ENCODE data around the gene HEXIM2. TPM values are rescaled to one million over a fixed set of nuclear protein-coding genes. Genes with fewer than 3 reads are reported as not detected.
A peak's percentile ranks its signal among the peaks of the same experiment; 100 is the strongest.

HEXIM2 gene
- total RNA-seq (ENCODE audit: unreplicated experiment): 13.0 TPM
- long read RNA-seq, partial matches to known transcripts: 2 of 10 reads
- long read RNA-seq, other reads (novel, unspliced or antisense): 1 of 10 reads

- TF ChIP-seq CTCF (IDR thresholded peaks at IDR 0.05; ENCODE audit: unreplicated experiment): no peak
- H3K27me3 Mint-ChIP-seq (ENCODE audit: unreplicated experiment): peaks cover 9% of the 10 kb centered on the region
- peak within 1 kb of the TSS; percentile 99 for H3K27ac Mint-ChIP-seq (ENCODE audit: unreplicated experiment)
- peak within 1 kb of the TSS; percentile 99 for H3K4me3 Mint-ChIP-seq (ENCODE audit: unreplicated experiment)
- DNase-seq (ENCODE audit: low spot score): peak; percentile 93
- no peaks in the 10 kb centered on the region for H3K9me3 Mint-ChIP-seq (ENCODE audit: unreplicated experiment)
- H3K36me3 Mint-ChIP-seq (ENCODE audit: low read depth, unreplicated experiment): no peaks in the 10 kb centered on the region
- peaks cover 16% of the 10 kb centered on the region for H3K4me1 Mint-ChIP-seq (ENCODE audit: unreplicated experiment)
Observed at GRCh38 chr17:45161288-45162024, at the start of gene HEXIM2. HEXIM2 (plus strand) TSS chr17:45161875; CDS start chr17:45162794, 919 bp downstream.

GRCh38 chr17:45112559-45113423, 48.9 kb upstream of the HEXIM2 start:
- peaks cover 5% of the 10 kb centered on the region for H3K27me3 Mint-ChIP-seq (ENCODE audit: unreplicated experiment)
- no peak for TF ChIP-seq CTCF (IDR thresholded peaks at IDR 0.05; ENCODE audit: unreplicated experiment)
- H3K9me3 Mint-ChIP-seq (ENCODE audit: unreplicated experiment): no peaks in the 10 kb centered on the region
- no peak overlapping the region for H3K4me3 Mint-ChIP-seq (ENCODE audit: unreplicated experiment)
- H3K4me1 Mint-ChIP-seq (ENCODE audit: unreplicated experiment): peaks cover 22% of the 10 kb centered on the region
- DNase-seq (ENCODE audit: low spot score): no peak
- H3K27ac Mint-ChIP-seq (ENCODE audit: unreplicated experiment): no peak overlapping the region
- H3K36me3 Mint-ChIP-seq (ENCODE audit: low read depth, unreplicated experiment): peaks cover 8% of the 10 kb centered on the region

GRCh38 chr17:45113424-45113754, 48.3 kb upstream of the HEXIM2 start:
- H3K4me1 Mint-ChIP-seq (ENCODE audit: unreplicated experiment): peaks cover 22% of the 10 kb centered on the region
- peaks cover 5% of the 10 kb centered on the region for H3K27me3 Mint-ChIP-seq (ENCODE audit: unreplicated experiment)
- no peak overlapping the region for H3K4me3 Mint-ChIP-seq (ENCODE audit: unreplicated experiment)
- H3K9me3 Mint-ChIP-seq (ENCODE audit: unreplicated experiment): no peaks in the 10 kb centered on the region
- no peak for DNase-seq (ENCODE audit: low spot score)
- no peak overlapping the region for H3K27ac Mint-ChIP-seq (ENCODE audit: unreplicated experiment)
- H3K36me3 Mint-ChIP-seq (ENCODE audit: low read depth, unreplicated experiment): peaks cover 3% of the 10 kb centered on the region
- no peak for TF ChIP-seq CTCF (IDR thresholded peaks at IDR 0.05; ENCODE audit: unreplicated experiment)

GRCh38 chr17:45114117-45114932, 47.4 kb upstream of the HEXIM2 start:
- H3K36me3 Mint-ChIP-seq (ENCODE audit: low read depth, unreplicated experiment): peaks cover 2% of the 10 kb centered on the region
- no peak for TF ChIP-seq CTCF (IDR thresholded peaks at IDR 0.05; ENCODE audit: unreplicated experiment)
- H3K4me1 Mint-ChIP-seq (ENCODE audit: unreplicated experiment): peaks cover 16% of the 10 kb centered on the region
- H3K4me3 Mint-ChIP-seq (ENCODE audit: unreplicated experiment): no peak overlapping the region
- no peak for DNase-seq (ENCODE audit: low spot score)
- H3K27me3 Mint-ChIP-seq (ENCODE audit: unreplicated experiment): peaks cover 8% of the 10 kb centered on the region
- no peaks in the 10 kb centered on the region for H3K9me3 Mint-ChIP-seq (ENCODE audit: unreplicated experiment)
- no peak overlapping the region for H3K27ac Mint-ChIP-seq (ENCODE audit: unreplicated experiment)

Data from endothelial cell (in vitro differentiated cells).